Vagina (tissue), 2 donors: ENCODE data around the gene SREBF2.

Source experiments
- POLR2A ChIP-seq, 2 donors: fragments of 450-650 bp; IDR thresholded peaks; one replicate each; pipeline ENCODE4 v1.6.1; 2017; ENCODE audit warnings: antibody characterized with exemption in 2 of 2, mild to moderate bottlenecking in 2 of 2, moderate library complexity in 2 of 2
- TF ChIP-seq, protein P1 (sequence below), 3 experiments: fragments of 450-650 bp in 2 of 3; fragments of 200-600 bp in 1 of 3; sonication (generic) in 1 of 3; IDR thresholded peaks; one replicate each; pipeline ENCODE4 v1.5.1; 2017 to 2019; ENCODE audit warnings: antibody characterized with exemption in 3 of 3, mild to moderate bottlenecking in 2 of 3, moderate library complexity in 2 of 3

DNA sequence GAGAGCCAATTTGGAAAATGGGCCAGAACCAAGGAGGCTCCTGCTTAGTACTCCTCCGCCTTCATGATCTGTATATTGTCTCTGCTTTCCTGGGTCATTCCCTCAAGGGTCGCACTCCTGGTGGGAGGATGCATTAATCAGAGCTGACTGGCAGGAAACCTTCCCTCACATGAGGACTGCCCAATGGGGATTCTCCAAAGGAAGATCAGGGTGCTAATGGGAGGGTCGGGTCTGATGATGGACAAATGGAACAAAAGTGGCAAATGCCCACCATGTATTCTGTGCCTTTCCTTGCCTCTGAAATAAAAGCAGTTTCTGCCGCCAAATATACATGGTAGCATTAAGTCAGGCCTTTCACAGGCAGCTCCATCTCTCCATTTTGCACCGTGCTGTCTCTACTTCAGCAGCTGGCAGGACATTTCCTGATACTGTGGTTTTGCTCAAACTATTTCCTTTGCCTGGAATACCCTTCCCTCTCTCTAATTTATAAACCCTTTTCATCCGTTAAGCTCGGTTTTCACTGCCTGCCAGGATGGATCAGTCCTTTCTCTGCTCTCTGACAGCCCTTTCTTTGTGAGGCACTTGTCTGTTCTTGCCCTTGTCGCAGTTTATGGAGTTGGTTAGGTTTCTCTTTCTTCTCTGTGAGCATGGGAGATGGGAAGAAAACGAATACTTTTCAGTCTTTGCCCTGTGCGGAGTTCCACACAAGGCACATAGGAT is 13.5 kb downstream of the SREBF2 start:
- TF ChIP-seq, protein P1, sequence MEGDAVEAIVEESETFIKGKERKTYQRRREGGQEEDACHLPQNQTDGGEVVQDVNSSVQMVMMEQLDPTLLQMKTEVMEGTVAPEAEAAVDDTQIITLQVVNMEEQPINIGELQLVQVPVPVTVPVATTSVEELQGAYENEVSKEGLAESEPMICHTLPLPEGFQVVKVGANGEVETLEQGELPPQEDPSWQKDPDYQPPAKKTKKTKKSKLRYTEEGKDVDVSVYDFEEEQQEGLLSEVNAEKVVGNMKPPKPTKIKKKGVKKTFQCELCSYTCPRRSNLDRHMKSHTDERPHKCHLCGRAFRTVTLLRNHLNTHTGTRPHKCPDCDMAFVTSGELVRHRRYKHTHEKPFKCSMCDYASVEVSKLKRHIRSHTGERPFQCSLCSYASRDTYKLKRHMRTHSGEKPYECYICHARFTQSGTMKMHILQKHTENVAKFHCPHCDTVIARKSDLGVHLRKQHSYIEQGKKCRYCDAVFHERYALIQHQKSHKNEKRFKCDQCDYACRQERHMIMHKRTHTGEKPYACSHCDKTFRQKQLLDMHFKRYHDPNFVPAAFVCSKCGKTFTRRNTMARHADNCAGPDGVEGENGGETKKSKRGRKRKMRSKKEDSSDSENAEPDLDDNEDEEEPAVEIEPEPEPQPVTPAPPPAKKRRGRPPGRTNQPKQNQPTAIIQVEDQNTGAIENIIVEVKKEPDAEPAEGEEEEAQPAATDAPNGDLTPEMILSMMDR (IDR thresholded peaks at IDR 0.05): no peak
- no peak for TF ChIP-seq POLR2A (IDR thresholded peaks at IDR 0.05)
